GM23338 (cell line): Measurements from ENCODE around the gene INCA1. TPM values are rescaled to one million over a fixed set of nuclear protein-coding genes. Genes with fewer than 3 reads are reported as not detected.

Experiments
- ATAC-seq: fragments of 200-7000 bp; cut with Tn5 transposase; 3 replicates; pipeline ENCODE4 v1.9.1; 2020
- DNase-seq: peaks from one replicate; pipeline ENCODE4 v3.0.0-alpha.2; 2015; ENCODE audit warnings: low spot score
- H2AFZ ChIP-seq: fragments of 200-600 bp; sonication (generic); 2 replicates; pipeline ENCODE4 v1.8.0; 2016; ENCODE audit warnings: antibody characterized with exemption, mild to moderate bottlenecking, moderate library complexity
- H3F3A ChIP-seq: fragments of 200-600 bp; sonication (generic); replicated peaks from 2 replicates; pipeline ENCODE4 v1.8.0; 2017; ENCODE audit warnings: antibody characterized with exemption, mixed run types, low read depth
- H3K27ac ChIP-seq: fragments of 200-600 bp; sonication (generic); 2 replicates; pipeline ENCODE4 v1.6.1; 2016; ENCODE audit warnings: low read depth
- H3K27me3 ChIP-seq: fragments of 200-600 bp; sonication (generic); 2 replicates; pipeline ENCODE4 v1.8.0; 2016; ENCODE audit warnings: mild to moderate bottlenecking, mixed run types, moderate library complexity; ENCODE audit not compliant: insufficient read depth
- H3K36me3 ChIP-seq: fragments of 200-600 bp; sonication (generic); 2 replicates; pipeline ENCODE4 v1.8.0; 2016; ENCODE audit warnings: mild to moderate bottlenecking; ENCODE audit not compliant: insufficient read depth
- H3K4me1 ChIP-seq: fragments of 200-600 bp; sonication (generic); 2 replicates; pipeline ENCODE4 v1.8.0; 2016; ENCODE audit warnings: mild to moderate bottlenecking, moderate library complexity; ENCODE audit not compliant: insufficient read depth
- H3K4me2 ChIP-seq: fragments of 200-600 bp; sonication (generic); 2 replicates; pipeline ENCODE4 v1.7.1; 2017; ENCODE audit warnings: mixed run types
- H3K4me3 ChIP-seq: fragments of 200-600 bp; sonication (generic); 2 replicates; pipeline ENCODE4 v1.6.1; 2016; ENCODE audit warnings: mixed run types
- H3K79me2 ChIP-seq: fragments of 200-600 bp; sonication (generic); replicated peaks from 2 replicates; pipeline ENCODE4 v1.8.0; 2017; ENCODE audit warnings: mild to moderate bottlenecking; ENCODE audit not compliant: insufficient read depth
- H3K9me2 ChIP-seq: fragments of 200-600 bp; sonication (generic); 2 replicates; pipeline ENCODE4 v1.8.0; 2017; ENCODE audit not compliant: insufficient read depth
- H4K20me1 ChIP-seq: fragments of 200-600 bp; sonication (generic); replicated peaks from 2 replicates; pipeline ENCODE4 v1.8.0; 2017; ENCODE audit warnings: mild to moderate bottlenecking; ENCODE audit not compliant: insufficient read depth
- H3K27ac Mint-ChIP-seq: 2 replicates; pipeline ENCODE4 v1.8.0; 2020; ENCODE audit warnings: inconsistent platforms, mild to moderate bottlenecking, moderate library complexity, mixed read lengths
- H3K27me3 Mint-ChIP-seq: 3 replicates; pipeline ENCODE4 v1.8.0; 2022; ENCODE audit warnings: low read depth, mild to moderate bottlenecking, moderate library complexity, mixed read lengths, inconsistent platforms; ENCODE audit not compliant: insufficient read depth, poor library complexity
- H3K36me3 Mint-ChIP-seq: 3 replicates; pipeline ENCODE4 v1.8.0; 2021; ENCODE audit warnings: low read depth, mild to moderate bottlenecking, inconsistent platforms, moderate library complexity, mixed read lengths
- H3K4me1 Mint-ChIP-seq: 3 replicates; pipeline ENCODE4 v1.8.0; 2020; ENCODE audit warnings: mild to moderate bottlenecking, inconsistent platforms, mixed read lengths
- H3K4me3 Mint-ChIP-seq: 3 replicates; pipeline ENCODE4 v1.8.0; 2021; ENCODE audit warnings: moderate library complexity, mild to moderate bottlenecking, inconsistent platforms, mixed read lengths
- H3K9me3 Mint-ChIP-seq: 3 replicates; pipeline ENCODE4 v1.8.0; 2020; ENCODE audit warnings: moderate library complexity, mild to moderate bottlenecking, inconsistent platforms, mixed read lengths
- EZH2 ChIP-seq: fragments of 200-600 bp; sonication (generic); IDR thresholded peaks from one replicate; pipeline ENCODE4 v1.8.0; 2017; ENCODE audit warnings: antibody characterized with exemption, mild to moderate bottlenecking, low read depth; ENCODE audit not compliant: unreplicated experiment
- NANOG ChIP-seq: IDR thresholded peaks from 2 replicates; pipeline ENCODE4 v1.6.1; 2016; ENCODE audit warnings: antibody characterized with exemption, borderline replicate concordance
- POLR2AphosphoS5 ChIP-seq: IDR thresholded peaks from 2 replicates; pipeline ENCODE4 v1.6.1; 2016; ENCODE audit warnings: antibody characterized with exemption, low read depth
- ZNF331 ChIP-seq: fragments of 250-450 bp; sonication (Bioruptor Pico); IDR thresholded peaks from 2 replicates; pipeline ENCODE4 v1.5.0; 2020; ENCODE audit warnings: low read depth, mild to moderate bottlenecking, moderate library complexity
- polyA plus RNA-seq: library from polyadenylated mRNA; unstranded; fragments of >200 nt; fragmentation: Nextera tagmentation; extraction: Ambion mirVana; gene quantifications from 2 replicates; pipeline ENCODE4 v1.2.1, GENCODE V29; 2016
- total RNA-seq: library from RNA; depleted of rRNA; stranded (reverse); fragments of >200 nt; shearing (Covaris generic); gene quantifications from 2 replicates; pipeline ENCODE4 v1.2.3, GENCODE V29; 2014
- TF ChIP-seq, protein P1 (sequence below), 2 experiments: fragments of 200-600 bp in 1 of 2; sonication (generic) in 1 of 2; conservative IDR thresholded peaks; 2 replicates each; pipeline versions ENCODE4 v1.5.1 to v1.6.1; 2016 to 2017; ENCODE audit warnings: antibody characterized with exemption in 2 of 2, low read depth in 2 of 2, mild to moderate bottlenecking in 2 of 2, moderate library complexity in 1 of 2
- TF ChIP-seq, protein P2 (sequence below): IDR thresholded peaks from 2 replicates; pipeline ENCODE4 v1.6.1; 2016; ENCODE audit warnings: antibody characterized with exemption
- TF ChIP-seq, protein P3 (sequence below): fragments of 250-450 bp; sonication (Bioruptor Pico); IDR thresholded peaks from 2 replicates; pipeline ENCODE4 v1.5.0; 2020; ENCODE audit warnings: mild to moderate bottlenecking, moderate library complexity

The INCA1 gene
- total and polyA plus RNA-seq, 2 experiments from 2014 or later = 1.3 TPM; not detected in 1

DNA sequence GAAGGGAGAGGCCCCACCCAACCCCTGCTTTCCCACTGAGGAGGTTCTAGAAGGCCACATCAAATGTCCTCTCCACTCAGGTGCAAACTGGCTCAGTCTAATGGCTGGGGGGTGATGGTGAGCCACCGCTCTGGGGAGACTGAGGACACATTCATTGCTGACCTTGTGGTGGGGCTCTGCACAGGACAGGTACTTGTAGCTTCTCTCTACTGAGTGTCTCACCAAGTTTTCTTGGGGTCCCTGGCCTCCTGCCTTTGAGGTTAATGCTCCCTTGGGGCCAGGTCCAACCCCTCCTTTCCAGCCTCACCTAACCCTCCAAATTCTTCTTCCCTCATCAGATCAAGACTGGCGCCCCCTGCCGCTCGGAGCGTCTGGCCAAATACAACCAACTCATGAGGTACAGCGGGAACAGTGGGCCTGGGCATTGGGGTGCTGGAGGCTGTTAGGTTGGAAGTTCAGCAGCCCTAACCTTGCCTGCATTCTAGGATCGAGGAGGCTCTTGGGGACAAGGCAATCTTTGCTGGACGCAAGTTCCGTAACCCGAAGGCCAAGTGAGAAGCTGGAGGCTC, 40.7 kb downstream of the INCA1 start:
- H3K27ac Mint-ChIP-seq = peak overlapping the region; percentile 8; the same call in 1 of the 2 replicates
- Histone ChIP-seq H3K4me1 (peaks cover 20% of the 10 kb centered on the region), H3K79me2 (no peaks in the 10 kb centered on the region), H3F3A (no peaks in the 10 kb centered on the region), H3K4me3 (no peak overlapping the region), H2AFZ (no peak overlapping the region), H3K4me2 (no peak overlapping the region), H3K27ac (no peak overlapping the region), H3K9me2 (no peaks in the 10 kb centered on the region), H3K36me3 (no peaks in the 10 kb centered on the region), H4K20me1 (no peaks in the 10 kb centered on the region; the same call in none of the 2 replicates), H3K27me3 (no peaks in the 10 kb centered on the region)
- H3K4me1 Mint-ChIP-seq = peaks cover 31% of the 10 kb centered on the region
- H3K9me3 Mint-ChIP-seq = peaks cover 4% of the 10 kb centered on the region; the same call in 2 of the 3 replicates
- peak; percentile 64 for ATAC-seq
- H3K27me3 Mint-ChIP-seq = peaks cover 12% of the 10 kb centered on the region
- peaks cover 32% of the 10 kb centered on the region for H3K36me3 Mint-ChIP-seq
- TF ChIP-seq, protein P1, sequence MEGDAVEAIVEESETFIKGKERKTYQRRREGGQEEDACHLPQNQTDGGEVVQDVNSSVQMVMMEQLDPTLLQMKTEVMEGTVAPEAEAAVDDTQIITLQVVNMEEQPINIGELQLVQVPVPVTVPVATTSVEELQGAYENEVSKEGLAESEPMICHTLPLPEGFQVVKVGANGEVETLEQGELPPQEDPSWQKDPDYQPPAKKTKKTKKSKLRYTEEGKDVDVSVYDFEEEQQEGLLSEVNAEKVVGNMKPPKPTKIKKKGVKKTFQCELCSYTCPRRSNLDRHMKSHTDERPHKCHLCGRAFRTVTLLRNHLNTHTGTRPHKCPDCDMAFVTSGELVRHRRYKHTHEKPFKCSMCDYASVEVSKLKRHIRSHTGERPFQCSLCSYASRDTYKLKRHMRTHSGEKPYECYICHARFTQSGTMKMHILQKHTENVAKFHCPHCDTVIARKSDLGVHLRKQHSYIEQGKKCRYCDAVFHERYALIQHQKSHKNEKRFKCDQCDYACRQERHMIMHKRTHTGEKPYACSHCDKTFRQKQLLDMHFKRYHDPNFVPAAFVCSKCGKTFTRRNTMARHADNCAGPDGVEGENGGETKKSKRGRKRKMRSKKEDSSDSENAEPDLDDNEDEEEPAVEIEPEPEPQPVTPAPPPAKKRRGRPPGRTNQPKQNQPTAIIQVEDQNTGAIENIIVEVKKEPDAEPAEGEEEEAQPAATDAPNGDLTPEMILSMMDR (conservative IDR thresholded peaks at IDR 0.05; ENCODE audit: low read depth in 2 of 2) = peak; percentile 74 to 84
- TF ChIP-seq ZNF331 (CRISPR knock-in tag) (no peak), NANOG (no peak)
- TF ChIP-seq, protein P2, sequence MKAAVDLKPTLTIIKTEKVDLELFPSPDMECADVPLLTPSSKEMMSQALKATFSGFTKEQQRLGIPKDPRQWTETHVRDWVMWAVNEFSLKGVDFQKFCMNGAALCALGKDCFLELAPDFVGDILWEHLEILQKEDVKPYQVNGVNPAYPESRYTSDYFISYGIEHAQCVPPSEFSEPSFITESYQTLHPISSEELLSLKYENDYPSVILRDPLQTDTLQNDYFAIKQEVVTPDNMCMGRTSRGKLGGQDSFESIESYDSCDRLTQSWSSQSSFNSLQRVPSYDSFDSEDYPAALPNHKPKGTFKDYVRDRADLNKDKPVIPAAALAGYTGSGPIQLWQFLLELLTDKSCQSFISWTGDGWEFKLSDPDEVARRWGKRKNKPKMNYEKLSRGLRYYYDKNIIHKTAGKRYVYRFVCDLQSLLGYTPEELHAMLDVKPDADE = no peak
- peak; percentile 90 for DNase-seq
- no peak overlapping the region for H3K4me3 Mint-ChIP-seq

DNA sequence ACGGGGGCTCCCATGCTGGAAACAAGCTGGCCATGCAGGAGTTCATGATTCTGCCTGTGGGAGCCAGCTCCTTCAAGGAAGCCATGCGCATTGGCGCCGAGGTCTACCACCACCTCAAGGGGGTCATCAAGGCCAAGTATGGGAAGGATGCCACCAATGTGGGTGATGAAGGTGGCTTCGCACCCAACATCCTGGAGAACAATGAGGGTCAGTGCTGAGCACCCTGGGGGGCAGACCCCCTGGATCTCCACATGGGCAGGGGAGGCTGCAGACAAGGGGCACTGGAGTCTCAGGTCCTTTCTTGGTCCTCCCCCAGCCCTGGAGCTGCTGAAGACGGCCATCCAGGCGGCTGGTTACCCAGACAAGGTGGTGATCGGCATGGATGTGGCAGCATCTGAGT, 42.2 kb downstream of the INCA1 start:
- Histone ChIP-seq H3K4me3 (no peak overlapping the region), H3K79me2 (no peaks in the 10 kb centered on the region), H3K27me3 (no peaks in the 10 kb centered on the region), H3K27ac (no peak overlapping the region), H2AFZ (no peak overlapping the region), H3K4me1 (peaks cover 23% of the 10 kb centered on the region), H3K9me2 (no peaks in the 10 kb centered on the region), H3F3A (no peaks in the 10 kb centered on the region; the same call in 1 of the 2 replicates), H4K20me1 (no peaks in the 10 kb centered on the region; the same call in none of the 2 replicates), H3K4me2 (no peak overlapping the region), H3K36me3 (no peaks in the 10 kb centered on the region)
- no peak for DNase-seq
- Mint-ChIP-seq H3K4me3 (no peak overlapping the region), H3K27me3 (peaks cover 18% of the 10 kb centered on the region), H3K36me3 (peaks cover 25% of the 10 kb centered on the region), H3K27ac (no peak overlapping the region), H3K9me3 (peaks cover 4% of the 10 kb centered on the region; the same call in 2 of the 3 replicates), H3K4me1 (peaks cover 35% of the 10 kb centered on the region)
- TF ChIP-seq, protein P1 (conservative IDR thresholded peaks at IDR 0.05; ENCODE audit: low read depth in 2 of 2) = no peak
- no peak for TF ChIP-seq EZH2
- no peak for TF ChIP-seq POLR2AphosphoS5
- TF ChIP-seq, protein P3, sequence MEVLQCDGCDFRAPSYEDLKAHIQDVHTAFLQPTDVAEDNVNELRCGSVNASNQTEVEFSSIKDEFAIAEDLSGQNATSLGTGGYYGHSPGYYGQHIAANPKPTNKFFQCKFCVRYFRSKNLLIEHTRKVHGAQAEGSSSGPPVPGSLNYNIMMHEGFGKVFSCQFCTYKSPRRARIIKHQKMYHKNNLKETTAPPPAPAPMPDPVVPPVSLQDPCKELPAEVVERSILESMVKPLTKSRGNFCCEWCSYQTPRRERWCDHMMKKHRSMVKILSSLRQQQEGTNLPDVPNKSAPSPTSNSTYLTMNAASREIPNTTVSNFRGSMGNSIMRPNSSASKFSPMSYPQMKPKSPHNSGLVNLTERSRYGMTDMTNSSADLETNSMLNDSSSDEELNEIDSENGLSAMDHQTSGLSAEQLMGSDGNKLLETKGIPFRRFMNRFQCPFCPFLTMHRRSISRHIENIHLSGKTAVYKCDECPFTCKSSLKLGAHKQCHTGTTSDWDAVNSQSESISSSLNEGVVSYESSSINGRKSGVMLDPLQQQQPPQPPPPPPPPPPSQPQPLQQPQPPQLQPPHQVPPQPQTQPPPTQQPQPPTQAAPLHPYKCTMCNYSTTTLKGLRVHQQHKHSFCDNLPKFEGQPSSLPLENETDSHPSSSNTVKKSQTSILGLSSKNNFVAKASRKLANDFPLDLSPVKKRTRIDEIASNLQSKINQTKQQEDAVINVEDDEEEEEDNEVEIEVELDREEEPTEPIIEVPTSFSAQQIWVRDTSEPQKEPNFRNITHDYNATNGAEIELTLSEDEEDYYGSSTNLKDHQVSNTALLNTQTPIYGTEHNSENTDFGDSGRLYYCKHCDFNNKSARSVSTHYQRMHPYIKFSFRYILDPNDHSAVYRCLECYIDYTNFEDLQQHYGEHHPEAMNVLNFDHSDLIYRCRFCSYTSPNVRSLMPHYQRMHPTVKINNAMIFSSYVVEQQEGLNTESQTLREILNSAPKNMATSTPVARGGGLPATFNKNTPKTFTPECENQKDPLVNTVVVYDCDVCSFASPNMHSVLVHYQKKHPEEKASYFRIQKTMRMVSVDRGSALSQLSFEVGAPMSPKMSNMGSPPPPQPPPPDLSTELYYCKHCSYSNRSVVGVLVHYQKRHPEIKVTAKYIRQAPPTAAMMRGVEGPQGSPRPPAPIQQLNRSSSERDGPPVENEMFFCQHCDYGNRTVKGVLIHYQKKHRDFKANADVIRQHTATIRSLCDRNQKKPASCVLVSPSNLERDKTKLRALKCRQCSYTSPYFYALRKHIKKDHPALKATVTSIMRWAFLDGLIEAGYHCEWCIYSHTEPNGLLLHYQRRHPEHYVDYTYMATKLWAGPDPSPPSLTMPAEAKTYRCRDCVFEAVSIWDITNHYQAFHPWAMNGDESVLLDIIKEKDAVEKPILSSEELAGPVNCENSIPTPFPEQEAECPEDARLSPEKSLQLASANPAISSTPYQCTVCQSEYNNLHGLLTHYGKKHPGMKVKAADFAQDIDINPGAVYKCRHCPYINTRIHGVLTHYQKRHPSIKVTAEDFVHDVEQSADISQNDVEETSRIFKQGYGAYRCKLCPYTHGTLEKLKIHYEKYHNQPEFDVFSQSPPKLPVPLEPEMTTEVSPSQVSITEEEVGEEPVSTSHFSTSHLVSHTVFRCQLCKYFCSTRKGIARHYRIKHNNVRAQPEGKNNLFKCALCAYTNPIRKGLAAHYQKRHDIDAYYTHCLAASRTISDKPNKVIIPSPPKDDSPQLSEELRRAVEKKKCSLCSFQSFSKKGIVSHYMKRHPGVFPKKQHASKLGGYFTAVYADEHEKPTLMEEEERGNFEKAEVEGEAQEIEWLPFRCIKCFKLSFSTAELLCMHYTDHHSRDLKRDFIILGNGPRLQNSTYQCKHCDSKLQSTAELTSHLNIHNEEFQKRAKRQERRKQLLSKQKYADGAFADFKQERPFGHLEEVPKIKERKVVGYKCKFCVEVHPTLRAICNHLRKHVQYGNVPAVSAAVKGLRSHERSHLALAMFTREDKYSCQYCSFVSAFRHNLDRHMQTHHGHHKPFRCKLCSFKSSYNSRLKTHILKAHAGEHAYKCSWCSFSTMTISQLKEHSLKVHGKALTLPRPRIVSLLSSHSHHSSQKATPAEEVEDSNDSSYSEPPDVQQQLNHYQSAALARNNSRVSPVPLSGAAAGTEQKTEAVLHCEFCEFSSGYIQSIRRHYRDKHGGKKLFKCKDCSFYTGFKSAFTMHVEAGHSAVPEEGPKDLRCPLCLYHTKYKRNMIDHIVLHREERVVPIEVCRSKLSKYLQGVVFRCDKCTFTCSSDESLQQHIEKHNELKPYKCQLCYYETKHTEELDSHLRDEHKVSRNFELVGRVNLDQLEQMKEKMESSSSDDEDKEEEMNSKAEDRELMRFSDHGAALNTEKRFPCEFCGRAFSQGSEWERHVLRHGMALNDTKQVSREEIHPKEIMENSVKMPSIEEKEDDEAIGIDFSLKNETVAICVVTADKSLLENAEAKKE (CRISPR knock-in tag) = no peak
- no peak for ATAC-seq
